Measurements from ENCODE around the gene HTR1B. TPM values are rescaled to one million over a fixed set of nuclear protein-coding genes. Genes with fewer than 3 reads are reported as not detected.

HTR1B gene
- polyA plus RNA-seq, 1 donor: 1.2 TPM

GRCh38 chr6:77456531-77457248 lies 6.6 kb downstream of the HTR1B start:
- Histone ChIP-seq H3K4me3 (ENCODE audit: low read length) (no peak overlapping the region), H3K4me1 (ENCODE audit: control insufficient read depth, insufficient read depth, low read length) (no peaks in the 10 kb centered on the region), H3K27me3 (ENCODE audit: control insufficient read depth, insufficient read depth, low read length) (peaks cover 17% of the 10 kb centered on the region), H3K36me3 (ENCODE audit: control insufficient read depth, insufficient read depth, low read length) (no peaks in the 10 kb centered on the region), H3K9me3 (ENCODE audit: control insufficient read depth, low read depth, low read length) (no peaks in the 10 kb centered on the region), H3K27ac (ENCODE audit: low read length) (no peak overlapping the region)
- no peak for DNase-seq
- 75% methylated on average over 4 of the region's 5 CpGs for WGBS (ENCODE audit: insufficient coverage, low lambda C conversion rate)

DNA sequence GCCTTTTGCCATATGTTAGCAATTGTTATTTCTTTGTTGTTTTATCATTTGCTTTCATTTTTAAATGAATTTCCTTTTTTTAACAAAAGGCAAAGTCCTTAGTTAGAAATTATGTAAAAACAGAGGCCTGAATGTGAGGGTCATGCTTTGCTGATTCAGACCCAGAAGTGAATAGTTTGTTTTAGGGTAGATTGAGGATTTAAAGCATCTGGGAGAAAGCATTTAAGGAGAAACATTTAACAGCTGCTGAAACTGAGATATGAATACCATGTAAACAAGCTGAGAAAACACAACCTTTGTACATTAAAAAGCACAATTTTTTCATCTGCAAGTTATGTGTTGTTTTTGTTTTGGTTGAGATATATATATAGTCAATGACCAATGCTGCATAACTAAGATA lies 8.0 kb downstream of the HTR1B start:
- DNase-seq: no peak
- Histone ChIP-seq H3K4me3 (ENCODE audit: low read length) (no peak overlapping the region), H3K4me1 (ENCODE audit: control insufficient read depth, insufficient read depth, low read length) (no peaks in the 10 kb centered on the region)

DNA sequence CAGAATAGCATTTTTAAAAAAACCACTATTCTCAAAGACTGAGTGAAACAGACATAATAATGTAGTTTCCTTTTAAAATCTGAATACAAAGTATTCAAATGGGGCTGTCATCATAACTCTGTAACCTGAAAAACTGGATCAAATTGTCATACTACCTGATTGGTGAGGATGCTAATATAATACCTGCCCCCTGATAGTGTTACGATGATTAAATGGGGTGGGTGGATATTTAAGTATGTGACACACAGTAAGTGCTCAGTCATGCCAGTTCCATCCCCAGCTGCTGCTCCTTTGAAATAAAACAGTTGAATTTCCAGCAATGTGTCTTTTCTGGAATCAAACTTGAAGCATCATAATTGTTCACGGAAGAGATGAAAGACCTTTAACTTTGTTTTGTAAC lies 8.9 kb downstream of the HTR1B start:
- no peak for DNase-seq
- Histone ChIP-seq H3K4me3 (ENCODE audit: low read length) (no peak overlapping the region), H3K27ac (ENCODE audit: low read length) (no peak overlapping the region), H3K9me3 (ENCODE audit: control insufficient read depth, low read depth, low read length) (no peaks in the 10 kb centered on the region), H3K36me3 (ENCODE audit: control insufficient read depth, insufficient read depth, low read length) (no peaks in the 10 kb centered on the region), H3K4me1 (ENCODE audit: control insufficient read depth, insufficient read depth, low read length) (no peaks in the 10 kb centered on the region), H3K27me3 (ENCODE audit: control insufficient read depth, insufficient read depth, low read length) (peaks cover 5% of the 10 kb centered on the region)
- 100% methylated on average over 1 of the region's 2 CpGs for WGBS (ENCODE audit: insufficient coverage, low lambda C conversion rate)

More for the DNA sequence above, 8.0 kb downstream of the HTR1B start:
- H3K27ac ChIP-seq (ENCODE audit: low read length): no peak overlapping the region
- H3K27me3 ChIP-seq (ENCODE audit: control insufficient read depth, insufficient read depth, low read length): peaks cover 10% of the 10 kb centered on the region
- no peaks in the 10 kb centered on the region for H3K9me3 ChIP-seq (ENCODE audit: control insufficient read depth, low read depth, low read length)
- H3K36me3 ChIP-seq (ENCODE audit: control insufficient read depth, insufficient read depth, low read length): no peaks in the 10 kb centered on the region

- no CpG with 5 or more reads among the region's 4 CpGs for WGBS (ENCODE audit: insufficient coverage, low lambda C conversion rate)
- Histone ChIP-seq H3K27me3 (ENCODE audit: control insufficient read depth, insufficient read depth, low read length) (no peaks in the 10 kb centered on the region), H3K9me3 (ENCODE audit: control insufficient read depth, low read depth, low read length) (no peaks in the 10 kb centered on the region), H3K27ac (ENCODE audit: low read length) (no peak overlapping the region), H3K36me3 (ENCODE audit: control insufficient read depth, insufficient read depth, low read length) (no peaks in the 10 kb centered on the region), H3K4me3 (ENCODE audit: low read length) (no peak overlapping the region), H3K4me1 (ENCODE audit: control insufficient read depth, insufficient read depth, low read length) (no peaks in the 10 kb centered on the region)
- DNase-seq: no peak
Measured at GRCh38 chr6:77451466-77451865, 11.8 kb downstream of the HTR1B start.

- Histone ChIP-seq H3K27me3 (ENCODE audit: control insufficient read depth, insufficient read depth, low read length) (no peaks in the 10 kb centered on the region), H3K4me1 (ENCODE audit: control insufficient read depth, insufficient read depth, low read length) (no peaks in the 10 kb centered on the region), H3K36me3 (ENCODE audit: control insufficient read depth, insufficient read depth, low read length) (no peaks in the 10 kb centered on the region), H3K4me3 (ENCODE audit: low read length) (no peak overlapping the region), H3K9me3 (ENCODE audit: control insufficient read depth, low read depth, low read length) (no peaks in the 10 kb centered on the region), H3K27ac (ENCODE audit: low read length) (no peak overlapping the region)
- no peak for DNase-seq
Measured at GRCh38 chr6:77450924-77451323, 12.4 kb downstream of the HTR1B start.

DNA sequence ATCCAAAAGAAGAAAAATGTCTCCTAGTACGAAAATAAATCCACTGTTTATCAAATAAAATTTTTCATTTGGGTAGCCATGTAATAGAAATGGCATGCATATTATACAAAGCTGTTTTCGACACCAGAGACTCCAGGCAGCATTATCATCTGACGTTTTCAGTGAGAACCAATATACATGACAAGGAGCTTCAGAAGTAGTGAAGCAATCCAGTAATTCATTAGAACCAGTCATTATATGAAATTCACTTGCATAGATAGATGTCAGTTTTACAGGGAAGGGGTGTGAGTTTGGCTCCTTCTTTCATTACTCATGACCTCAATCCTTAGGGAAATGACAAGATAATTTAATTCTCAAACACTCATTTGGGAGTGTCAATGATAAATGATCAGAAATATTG lies 14.7 kb downstream of the HTR1B start:
- WGBS (ENCODE audit: insufficient coverage, low lambda C conversion rate): 80% methylated on average over 2 of the region's 3 CpGs
- Histone ChIP-seq H3K27ac (ENCODE audit: low read length) (no peak overlapping the region), H3K27me3 (ENCODE audit: control insufficient read depth, insufficient read depth, low read length) (no peaks in the 10 kb centered on the region), H3K4me3 (ENCODE audit: low read length) (no peak overlapping the region), H3K4me1 (ENCODE audit: control insufficient read depth, insufficient read depth, low read length) (no peaks in the 10 kb centered on the region), H3K9me3 (ENCODE audit: control insufficient read depth, low read depth, low read length) (no peaks in the 10 kb centered on the region), H3K36me3 (ENCODE audit: control insufficient read depth, insufficient read depth, low read length) (no peaks in the 10 kb centered on the region)
- no peak for DNase-seq

GRCh38 chr6:77447254-77447653 lies 16.0 kb downstream of the HTR1B start:
- no peaks in the 10 kb centered on the region for H3K27me3 ChIP-seq (ENCODE audit: control insufficient read depth, insufficient read depth, low read length)
- no peaks in the 10 kb centered on the region for H3K4me1 ChIP-seq (ENCODE audit: control insufficient read depth, insufficient read depth, low read length)
- no peak overlapping the region for H3K4me3 ChIP-seq (ENCODE audit: low read length)
- DNase-seq: no peak
- no peak overlapping the region for H3K27ac ChIP-seq (ENCODE audit: low read length)
- no peaks in the 10 kb centered on the region for H3K9me3 ChIP-seq (ENCODE audit: control insufficient read depth, low read depth, low read length)
- 14% methylated on average over 1 of the region's 1 CpG for WGBS (ENCODE audit: insufficient coverage, low lambda C conversion rate)
- no peaks in the 10 kb centered on the region for H3K36me3 ChIP-seq (ENCODE audit: control insufficient read depth, insufficient read depth, low read length)

DNA sequence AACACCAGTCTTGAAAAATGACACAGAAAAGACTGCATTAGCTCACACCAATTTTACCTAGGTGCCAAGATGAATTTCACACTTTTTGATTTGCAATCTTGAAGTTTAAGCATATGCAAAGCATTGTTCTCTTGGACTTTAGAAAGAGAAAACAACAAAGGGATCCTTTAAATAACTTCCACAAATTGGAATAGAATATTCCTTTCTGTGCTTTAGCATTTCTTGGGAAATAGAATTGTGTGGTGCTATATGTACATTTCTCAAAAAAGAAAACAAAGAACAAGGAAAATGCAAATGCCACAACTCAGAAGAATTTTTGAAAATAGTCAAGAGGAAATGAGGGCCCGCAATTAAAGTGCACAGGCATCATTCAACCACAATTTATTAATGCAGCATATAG lies 17.0 kb downstream of the HTR1B start:
- WGBS (ENCODE audit: insufficient coverage, low lambda C conversion rate): no CpG with 5 or more reads among the region's 1 CpG

GRCh38 chr6:77445214-77445613 lies 18.1 kb downstream of the HTR1B start:
- no peak overlapping the region for H3K27ac ChIP-seq (ENCODE audit: low read length)
- no peak overlapping the region for H3K4me3 ChIP-seq (ENCODE audit: low read length)
- no peaks in the 10 kb centered on the region for H3K9me3 ChIP-seq (ENCODE audit: control insufficient read depth, low read depth, low read length)
- no peaks in the 10 kb centered on the region for H3K36me3 ChIP-seq (ENCODE audit: control insufficient read depth, insufficient read depth, low read length)
- WGBS (ENCODE audit: insufficient coverage, low lambda C conversion rate): 67% methylated on average over 2 of the region's 2 CpGs
- no peaks in the 10 kb centered on the region for H3K27me3 ChIP-seq (ENCODE audit: control insufficient read depth, insufficient read depth, low read length)
- DNase-seq: no peak
- H3K4me1 ChIP-seq (ENCODE audit: control insufficient read depth, insufficient read depth, low read length): no peaks in the 10 kb centered on the region

More for the DNA sequence above, 17.0 kb downstream of the HTR1B start:
- Histone ChIP-seq H3K27me3 (ENCODE audit: control insufficient read depth, insufficient read depth, low read length) (no peaks in the 10 kb centered on the region), H3K4me3 (ENCODE audit: low read length) (no peak overlapping the region), H3K9me3 (ENCODE audit: control insufficient read depth, low read depth, low read length) (no peaks in the 10 kb centered on the region), H3K27ac (ENCODE audit: low read length) (no peak overlapping the region), H3K36me3 (ENCODE audit: control insufficient read depth, insufficient read depth, low read length) (no peaks in the 10 kb centered on the region), H3K4me1 (ENCODE audit: control insufficient read depth, insufficient read depth, low read length) (no peaks in the 10 kb centered on the region)
- no peak for DNase-seq

DNA sequence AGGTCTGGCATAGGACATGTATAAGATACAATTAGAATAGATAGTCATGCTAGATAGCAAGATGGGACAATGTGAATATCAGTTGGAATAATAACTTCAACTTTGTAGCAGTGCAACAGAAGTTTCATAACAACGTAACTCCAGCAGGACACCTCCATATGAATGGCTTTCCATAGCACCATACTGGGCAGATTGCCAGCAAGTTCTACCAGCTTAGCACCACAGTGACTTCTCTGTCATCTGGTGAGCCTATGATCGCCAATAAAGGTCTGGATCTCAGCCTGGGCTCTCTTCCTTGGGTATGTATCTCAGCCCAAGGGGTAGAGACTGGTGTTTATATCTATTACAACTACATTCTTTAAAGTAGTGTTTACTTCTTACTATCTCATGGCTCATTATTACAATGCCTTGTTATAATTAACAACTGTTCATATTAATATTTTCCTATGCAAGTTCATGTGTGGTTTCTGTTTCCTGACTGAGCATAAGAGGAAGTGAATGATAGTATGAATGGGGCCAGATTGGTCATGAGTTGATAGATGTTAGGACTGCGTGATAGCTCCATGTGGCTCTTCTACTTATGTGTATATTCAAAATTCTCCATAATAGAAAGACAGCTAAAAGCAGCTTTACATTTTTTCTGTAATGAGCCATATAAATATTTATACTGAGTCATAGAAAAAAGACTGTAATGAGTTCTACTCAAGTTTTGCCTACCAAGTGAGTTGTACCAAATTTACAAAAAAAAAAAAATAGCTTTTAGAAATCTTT lies 22.9 kb downstream of the HTR1B start:
- H3K27ac ChIP-seq (ENCODE audit: low read length): no peak overlapping the region
- WGBS (ENCODE audit: insufficient coverage, low lambda C conversion rate): no CpG with 5 or more reads among the region's 3 CpGs

GRCh38 chr6:77433888-77434287 lies 29.4 kb downstream of the HTR1B start:
- no peak overlapping the region for H3K4me3 ChIP-seq (ENCODE audit: low read length)
- no peaks in the 10 kb centered on the region for H3K4me1 ChIP-seq (ENCODE audit: control insufficient read depth, insufficient read depth, low read length)
- no peak overlapping the region for H3K27ac ChIP-seq (ENCODE audit: low read length)
- WGBS (ENCODE audit: insufficient coverage, low lambda C conversion rate): 53% methylated on average over 2 of the region's 4 CpGs
- H3K9me3 ChIP-seq (ENCODE audit: control insufficient read depth, low read depth, low read length): no peaks in the 10 kb centered on the region
- DNase-seq: no peak
- H3K36me3 ChIP-seq (ENCODE audit: control insufficient read depth, insufficient read depth, low read length): no peaks in the 10 kb centered on the region
- no peaks in the 10 kb centered on the region for H3K27me3 ChIP-seq (ENCODE audit: control insufficient read depth, insufficient read depth, low read length)

More for the DNA sequence above, 22.9 kb downstream of the HTR1B start:
- Histone ChIP-seq H3K4me3 (ENCODE audit: low read length) (no peak overlapping the region), H3K9me3 (ENCODE audit: control insufficient read depth, low read depth, low read length) (no peaks in the 10 kb centered on the region), H3K36me3 (ENCODE audit: control insufficient read depth, insufficient read depth, low read length) (no peaks in the 10 kb centered on the region), H3K27me3 (ENCODE audit: control insufficient read depth, insufficient read depth, low read length) (no peaks in the 10 kb centered on the region), H3K4me1 (ENCODE audit: control insufficient read depth, insufficient read depth, low read length) (no peaks in the 10 kb centered on the region)
- DNase-seq: no peak
